ENCODE data around the gene ACTL7B. TPM values are rescaled to one million over a fixed set of nuclear protein-coding genes. Genes with fewer than 3 reads are reported as not detected.

ACTL7B gene
- polyA plus RNA-seq, 3 donors, result not detected

- DNase-seq (ENCODE audit: low read depth in 3 of 3, low spot score in 2 of 3), result no peak
Observed at GRCh38 chr9:108809269-108809668, 46.5 kb downstream of the ACTL7B start.

Other genes starting within 250 kb of the ACTL7B start
- not detected for gene ACTL7A, start 6.3 kb upstream of the ACTL7B start, polyA plus RNA-seq (ENCODE audit: insufficient read length in 3 of 3)
- gene ELP1, start 78.1 kb upstream of the ACTL7B start, polyA plus RNA-seq (ENCODE audit: insufficient read length in 3 of 3), result 10 to 100 TPM; 42.4 to 45.0 (median 42.8) TPM
- 10 to 100 TPM; 30.1 to 33.2 (median 31.0) TPM for gene ABITRAM, start 78.4 kb upstream of the ACTL7B start, polyA plus RNA-seq (ENCODE audit: insufficient read length in 3 of 3)
- gene CTNNAL1, start 157.5 kb upstream of the ACTL7B start, polyA plus RNA-seq (ENCODE audit: insufficient read length in 3 of 3), result 10 to 100 TPM; 69.7 to 80.8 (median 69.9) TPM

Data from right renal cortex interstitium (tissue), 3 donors.